Upper lobe of left lung (tissue), 4 donors: Measurements from ENCODE around the gene PRND.

ENCODE experiments used
- CTCF ChIP-seq, 6 experiments: fragments of 450-650 bp in 4 of 6; fragments of 200-600 bp in 2 of 6; sonication (generic) in 2 of 6; IDR thresholded peaks; one replicate each; pipeline ENCODE4 v1.5.1; 2016 to 2019; ENCODE audit warnings: antibody characterized with exemption in 6 of 6
- EP300 ChIP-seq, 4 donors: sonication (generic); formaldehyde crosslinking; IDR thresholded peaks; one replicate each; pipeline ENCODE4 v1.5.1; 2017; ENCODE audit warnings: antibody characterized with exemption in 4 of 4, control low read depth in 2 of 4

- no peak for TF ChIP-seq CTCF (IDR thresholded peaks at IDR 0.05)
- no peak for TF ChIP-seq EP300 (IDR thresholded peaks at IDR 0.05)
Measured at GRCh38 chr20:4708856-4709255, 12.9 kb upstream of the PRND start.
